SK-N-SH (cell line): ENCODE measurements around the gene CHCHD3.

ENCODE experiments used
- ELF1 ChIP-seq: IDR thresholded peaks from 2 replicates; pipeline ENCODE4 v1.4.0; 2012
- FOSL2 ChIP-seq: IDR thresholded peaks from 2 replicates; pipeline ENCODE4 v1.4.0; 2012; ENCODE audit warnings: low read depth, mild to moderate bottlenecking, moderate library complexity, borderline replicate concordance
- FOXJ3 ChIP-seq: sonication (generic); formaldehyde crosslinking; IDR thresholded peaks from 2 replicates; pipeline ENCODE4 v1.5.1; 2020; ENCODE audit warnings: mild to moderate bottlenecking, missing genetic modification reagents
- GABPA ChIP-seq: IDR thresholded peaks from 2 replicates; pipeline ENCODE4 v1.4.0; 2012; ENCODE audit warnings: low read depth, mild to moderate bottlenecking
- RFX5 ChIP-seq: IDR thresholded peaks from 2 replicates; pipeline ENCODE4 v1.6.1; 2012; ENCODE audit warnings: mild to moderate bottlenecking, improper control_type of control experiment, low read length
- TAF1 ChIP-seq: IDR thresholded peaks from 2 replicates; pipeline ENCODE4 v1.6.1; 2012; ENCODE audit warnings: low read depth, mild to moderate bottlenecking, low read length, moderate library complexity, borderline replicate concordance
- TEAD4 ChIP-seq: IDR thresholded peaks from 2 replicates; pipeline ENCODE4 v1.4.0; 2012; ENCODE audit warnings: mild to moderate bottlenecking, borderline replicate concordance; ENCODE audit not compliant: insufficient read depth
- TF ChIP-seq, protein P1 (sequence below): fragments of 200-600 bp; sonication (generic); IDR thresholded peaks from 2 replicates; pipeline ENCODE4 v1.6.1; 2017; ENCODE audit warnings: antibody characterized with exemption, mild to moderate bottlenecking, moderate library complexity
- TF ChIP-seq, protein P2 (sequence below): IDR thresholded peaks from 2 replicates; pipeline ENCODE4 v1.6.1; 2012; ENCODE audit warnings: mild to moderate bottlenecking, low read depth, low read length, moderate library complexity

DNA sequence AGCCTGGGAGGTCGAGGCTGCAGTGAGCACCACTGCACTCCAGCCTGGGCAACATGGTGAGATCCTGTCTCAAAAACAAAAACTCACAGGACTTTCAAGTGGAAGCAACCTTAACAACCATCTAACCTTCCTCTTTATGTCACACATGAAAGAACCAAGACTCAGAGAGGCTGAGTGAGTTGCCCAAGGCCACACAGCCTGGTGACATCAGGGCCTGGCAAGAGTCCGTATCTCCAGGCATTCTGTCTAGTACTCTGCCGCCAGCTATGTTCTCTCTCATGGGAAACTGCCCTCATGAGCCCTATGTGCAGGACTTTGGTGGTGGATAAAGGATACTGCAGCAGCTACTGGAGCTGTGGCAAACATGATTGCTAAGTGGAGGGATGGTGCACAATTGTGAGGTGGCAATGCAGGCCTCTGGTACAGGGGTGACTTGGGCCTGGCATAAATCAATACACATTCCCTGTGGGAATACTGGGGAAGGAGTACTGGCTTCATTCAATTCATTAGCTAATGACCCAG, 10.1 kb upstream of the CHCHD3 start:
- TF ChIP-seq TAF1 (no peak), RFX5 (no peak), TEAD4 (no peak), GABPA (no peak), FOXJ3 (CRISPR knock-in tag) (no peak), ELF1 (no peak), FOSL2 (no peak)
- TF ChIP-seq, protein P1, sequence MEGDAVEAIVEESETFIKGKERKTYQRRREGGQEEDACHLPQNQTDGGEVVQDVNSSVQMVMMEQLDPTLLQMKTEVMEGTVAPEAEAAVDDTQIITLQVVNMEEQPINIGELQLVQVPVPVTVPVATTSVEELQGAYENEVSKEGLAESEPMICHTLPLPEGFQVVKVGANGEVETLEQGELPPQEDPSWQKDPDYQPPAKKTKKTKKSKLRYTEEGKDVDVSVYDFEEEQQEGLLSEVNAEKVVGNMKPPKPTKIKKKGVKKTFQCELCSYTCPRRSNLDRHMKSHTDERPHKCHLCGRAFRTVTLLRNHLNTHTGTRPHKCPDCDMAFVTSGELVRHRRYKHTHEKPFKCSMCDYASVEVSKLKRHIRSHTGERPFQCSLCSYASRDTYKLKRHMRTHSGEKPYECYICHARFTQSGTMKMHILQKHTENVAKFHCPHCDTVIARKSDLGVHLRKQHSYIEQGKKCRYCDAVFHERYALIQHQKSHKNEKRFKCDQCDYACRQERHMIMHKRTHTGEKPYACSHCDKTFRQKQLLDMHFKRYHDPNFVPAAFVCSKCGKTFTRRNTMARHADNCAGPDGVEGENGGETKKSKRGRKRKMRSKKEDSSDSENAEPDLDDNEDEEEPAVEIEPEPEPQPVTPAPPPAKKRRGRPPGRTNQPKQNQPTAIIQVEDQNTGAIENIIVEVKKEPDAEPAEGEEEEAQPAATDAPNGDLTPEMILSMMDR: no peak
- TF ChIP-seq, protein P2, sequence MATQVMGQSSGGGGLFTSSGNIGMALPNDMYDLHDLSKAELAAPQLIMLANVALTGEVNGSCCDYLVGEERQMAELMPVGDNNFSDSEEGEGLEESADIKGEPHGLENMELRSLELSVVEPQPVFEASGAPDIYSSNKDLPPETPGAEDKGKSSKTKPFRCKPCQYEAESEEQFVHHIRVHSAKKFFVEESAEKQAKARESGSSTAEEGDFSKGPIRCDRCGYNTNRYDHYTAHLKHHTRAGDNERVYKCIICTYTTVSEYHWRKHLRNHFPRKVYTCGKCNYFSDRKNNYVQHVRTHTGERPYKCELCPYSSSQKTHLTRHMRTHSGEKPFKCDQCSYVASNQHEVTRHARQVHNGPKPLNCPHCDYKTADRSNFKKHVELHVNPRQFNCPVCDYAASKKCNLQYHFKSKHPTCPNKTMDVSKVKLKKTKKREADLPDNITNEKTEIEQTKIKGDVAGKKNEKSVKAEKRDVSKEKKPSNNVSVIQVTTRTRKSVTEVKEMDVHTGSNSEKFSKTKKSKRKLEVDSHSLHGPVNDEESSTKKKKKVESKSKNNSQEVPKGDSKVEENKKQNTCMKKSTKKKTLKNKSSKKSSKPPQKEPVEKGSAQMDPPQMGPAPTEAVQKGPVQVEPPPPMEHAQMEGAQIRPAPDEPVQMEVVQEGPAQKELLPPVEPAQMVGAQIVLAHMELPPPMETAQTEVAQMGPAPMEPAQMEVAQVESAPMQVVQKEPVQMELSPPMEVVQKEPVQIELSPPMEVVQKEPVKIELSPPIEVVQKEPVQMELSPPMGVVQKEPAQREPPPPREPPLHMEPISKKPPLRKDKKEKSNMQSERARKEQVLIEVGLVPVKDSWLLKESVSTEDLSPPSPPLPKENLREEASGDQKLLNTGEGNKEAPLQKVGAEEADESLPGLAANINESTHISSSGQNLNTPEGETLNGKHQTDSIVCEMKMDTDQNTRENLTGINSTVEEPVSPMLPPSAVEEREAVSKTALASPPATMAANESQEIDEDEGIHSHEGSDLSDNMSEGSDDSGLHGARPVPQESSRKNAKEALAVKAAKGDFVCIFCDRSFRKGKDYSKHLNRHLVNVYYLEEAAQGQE: no peak
